Measurements from ENCODE around the gene RAD54L. TPM values are rescaled to one million over a fixed set of nuclear protein-coding genes. Genes with fewer than 3 reads are reported as not detected.
"Not testable (repeated sequence)": the region's sequence is repeated elsewhere in the genome, so short reads cannot be mapped to it uniquely, and the experiment has no call there.

The RAD54L gene
- total RNA-seq, 2 donors from 2014 or later, result 0.71 to 0.77 TPM

DNA sequence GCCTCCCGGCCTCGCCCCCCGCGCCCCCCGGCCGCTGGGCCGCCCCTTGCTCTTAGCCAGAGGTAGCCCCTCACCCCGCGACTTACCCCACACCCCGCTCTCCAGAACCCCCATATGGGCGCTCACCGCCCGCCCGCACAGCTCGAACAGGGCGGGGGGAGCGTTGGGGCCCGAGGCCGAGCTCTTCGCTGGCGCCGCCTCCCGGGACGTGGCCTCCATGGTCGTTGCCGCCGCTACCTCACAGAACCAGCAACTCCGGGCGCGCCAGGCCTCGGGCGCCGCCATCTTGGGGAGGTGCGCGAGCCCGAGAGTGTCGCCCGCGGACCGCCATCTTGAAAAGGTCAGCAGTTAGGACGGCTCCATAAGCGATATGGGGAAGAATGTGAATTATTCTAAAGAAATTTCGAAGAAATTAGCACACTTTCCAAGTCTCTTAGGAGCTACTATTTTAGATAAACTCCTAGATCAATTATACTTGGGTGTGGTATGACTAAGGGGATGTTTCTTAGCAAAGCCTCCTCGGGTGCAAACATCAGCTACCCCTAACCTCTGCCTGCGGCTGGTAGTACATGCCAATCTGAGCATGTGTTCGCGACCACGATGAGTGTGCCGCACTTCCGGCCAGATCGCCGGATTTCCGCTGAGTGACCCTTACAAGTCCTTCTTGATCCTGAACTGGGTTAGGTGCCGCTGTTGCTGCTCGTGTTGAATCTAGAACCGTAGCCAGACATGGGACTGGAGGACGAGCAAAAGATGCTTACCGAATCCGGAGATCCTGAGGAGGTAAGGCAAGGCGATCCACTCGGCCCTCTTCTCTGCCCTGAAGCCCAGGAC, 55.7 kb downstream of the RAD54L start, which contains the start of the genes LRRC41 and UQCRH:
LRRC41 (minus strand) TSS at position 579 of the 834 bp plus-strand sequence; CDS start at position 285, 294 bp downstream.
UQCRH (plus strand) TSS at position 661 of the 834 bp plus-strand sequence; CDS start at position 730, 69 bp downstream.
- peak; percentile 92 to 93 for ATAC-seq
- intact Hi-C loops (cut with DNase I), result loop anchor here in 1 of 2 donors (2.0 kb wide), 1 partner anchor 38 kb away; the partner anchor contains the start of gene NSUN4

DNA sequence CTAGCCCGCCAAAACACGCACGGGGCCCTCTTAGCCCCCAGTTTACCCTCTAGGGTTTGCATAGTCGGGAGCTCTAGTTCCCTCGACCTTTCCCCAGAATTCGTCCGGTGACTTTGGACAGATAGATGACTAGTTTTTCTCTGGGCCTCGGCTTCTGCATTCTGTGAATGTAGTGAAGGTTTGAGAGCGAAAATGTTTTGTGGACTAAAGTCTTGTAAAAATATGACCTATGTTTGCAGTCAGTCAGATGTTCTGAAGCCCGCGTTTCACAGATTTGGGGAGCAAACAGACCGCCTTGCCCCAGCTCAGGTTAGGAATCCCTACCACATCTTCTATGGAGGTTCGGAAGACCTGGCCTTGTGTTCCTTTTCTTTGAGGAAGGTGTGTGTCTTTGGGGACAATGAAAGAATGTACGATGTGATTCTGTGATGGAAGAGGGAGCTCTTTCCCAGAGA, 56.3 kb downstream of the RAD54L start:
- DNase-seq (no peak), ATAC-seq (no peak)
- intact Hi-C loops (cut with DNase I), result loop anchor here in 1 of 2 donors (2.0 kb wide), 1 partner anchor 37 kb away; the partner anchor contains the start of gene NSUN4

More for the DNA sequence above, 55.7 kb downstream of the RAD54L start, which contains the start of the genes LRRC41 and UQCRH:
- DNase-seq, result peak; percentile 96

DNA sequence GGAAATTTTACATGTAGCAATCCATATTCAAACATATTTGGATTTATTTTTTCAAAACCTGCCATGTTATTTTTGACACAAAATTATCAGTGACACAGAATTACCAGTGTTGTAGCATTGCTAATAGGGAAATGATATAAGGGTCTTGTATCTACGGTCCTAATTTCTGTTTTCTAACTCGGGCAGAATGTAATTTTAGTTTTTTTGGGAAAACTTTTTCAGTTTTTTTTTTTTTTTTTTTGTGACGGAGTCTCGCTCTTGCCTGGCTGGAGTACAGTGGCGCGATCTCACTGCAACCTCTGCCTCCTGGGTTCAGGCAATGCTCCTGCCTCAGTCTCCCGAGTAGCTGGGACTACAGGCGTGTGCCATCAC, 58.6 kb downstream of the RAD54L start:
- DNase-seq (no peak), ATAC-seq (no peak)
- intact Hi-C loops (cut with DNase I), result no loop called here

DNA sequence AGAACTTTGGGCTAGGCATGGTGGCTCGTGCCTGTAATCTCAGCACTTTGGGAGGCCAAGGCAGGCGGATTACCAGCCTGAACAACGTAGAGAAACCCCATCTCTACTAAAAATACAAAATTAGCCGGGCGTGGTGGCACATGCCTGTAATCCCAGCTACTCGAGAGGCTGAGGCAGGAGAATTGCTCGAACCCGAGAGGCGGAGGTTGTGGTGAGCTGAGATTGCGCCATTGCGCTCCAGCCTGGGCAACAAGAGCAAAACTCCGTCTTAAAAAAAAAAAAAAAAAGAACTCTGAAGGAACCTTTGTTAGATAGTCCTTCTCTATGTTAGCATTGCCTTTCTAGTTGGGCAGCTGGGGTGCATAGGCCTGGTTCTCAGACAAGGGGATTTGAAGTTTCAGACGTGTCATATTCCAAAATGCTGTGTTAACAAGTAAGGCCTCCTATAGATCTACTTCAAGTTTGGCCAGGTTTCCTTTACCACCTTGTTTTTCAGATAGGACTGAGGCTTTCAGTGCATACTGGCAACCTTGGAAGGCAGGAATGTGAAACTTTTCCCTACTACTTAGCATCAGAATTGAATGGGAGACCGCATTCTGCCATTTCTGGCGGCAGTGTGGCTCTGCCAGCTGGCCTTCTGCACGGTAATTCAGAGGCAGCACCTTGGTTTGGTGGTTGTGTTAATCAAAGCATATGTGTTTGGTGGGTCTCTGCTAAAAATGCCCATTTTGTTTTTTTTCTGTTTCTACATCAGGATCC, 62.0 kb downstream of the RAD54L start:
- ATAC-seq (no peak), DNase-seq (no peak)
- intact Hi-C loops (cut with DNase I), result no loop called here

DNA sequence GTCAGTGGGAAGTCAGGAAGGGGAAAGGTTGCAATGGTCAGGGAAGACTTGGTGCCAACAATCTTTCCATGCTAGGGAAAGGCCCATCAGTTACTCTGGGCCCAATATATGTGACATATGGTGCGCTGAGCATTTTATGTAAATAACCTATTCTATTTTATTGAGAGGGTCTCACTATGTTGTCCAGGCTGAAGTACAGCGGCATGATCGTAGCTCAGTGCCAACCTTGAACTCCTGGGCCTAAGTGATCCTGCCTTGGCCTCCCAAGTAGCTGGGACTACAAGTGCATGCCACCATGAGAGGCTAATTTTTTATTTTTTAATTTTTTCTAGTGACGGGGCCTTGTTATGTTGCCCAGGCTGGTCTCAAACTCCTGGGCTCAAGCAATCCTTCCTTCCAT, 62.8 kb downstream of the RAD54L start:
- no peak for DNase-seq
- intact Hi-C loops (cut with DNase I), result no loop called here

DNA sequence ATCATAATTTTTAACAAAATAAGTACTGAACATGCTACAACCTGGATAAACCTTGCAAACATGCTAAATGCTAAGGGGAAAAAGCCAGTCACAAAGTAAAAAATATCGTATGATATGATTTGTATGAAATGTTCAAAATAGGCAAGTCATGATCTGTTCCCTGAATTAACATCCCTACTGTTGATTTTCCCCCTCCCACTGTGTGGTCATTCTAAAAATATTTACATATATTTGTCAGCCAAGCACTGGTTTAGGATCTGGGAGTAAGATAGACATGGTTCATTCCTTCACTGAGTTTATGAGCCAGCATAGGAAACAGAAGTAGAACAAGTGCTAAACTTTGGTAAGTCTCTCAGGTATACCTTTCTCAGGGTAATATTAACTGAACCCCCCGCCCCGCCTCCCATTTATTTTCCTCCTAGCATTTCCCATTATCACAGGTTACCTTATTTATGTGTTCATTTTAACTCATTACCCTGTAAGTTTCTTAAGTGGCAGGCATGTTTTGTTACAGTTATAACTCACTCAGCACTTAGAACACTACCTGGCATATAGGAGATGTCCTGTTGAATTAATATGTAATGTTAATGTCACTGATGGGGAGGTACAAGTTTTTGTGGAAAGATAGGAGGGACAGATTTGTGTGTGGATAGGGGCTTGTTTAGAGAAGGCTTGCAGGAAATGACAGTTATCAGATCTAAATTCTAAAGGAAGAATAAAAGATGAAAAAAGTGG, 68.3 kb downstream of the RAD54L start:
- no peak for ATAC-seq
- DNase-seq, result no peak
- intact Hi-C loops (cut with DNase I), result no loop called here

More for the DNA sequence above, 62.8 kb downstream of the RAD54L start:
- ATAC-seq, result no peak

DNA sequence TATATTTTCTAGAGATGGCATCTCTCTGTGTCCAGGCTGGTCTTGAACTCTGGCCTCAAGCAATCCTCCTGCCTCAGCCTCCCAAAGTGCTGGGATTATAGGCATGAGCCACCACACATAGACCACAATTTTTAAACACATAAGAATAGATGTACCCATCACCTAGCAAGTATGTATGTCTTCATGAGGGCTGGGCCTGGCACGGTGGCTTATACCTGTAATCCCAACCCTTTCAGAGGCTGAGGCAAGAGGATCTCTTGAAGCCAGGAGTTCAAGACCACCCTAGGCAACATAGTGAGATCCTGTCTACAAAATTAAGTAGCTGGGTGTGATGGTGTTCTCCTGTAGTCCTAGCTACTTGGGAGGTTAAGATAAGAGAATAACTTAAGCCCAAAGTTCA, 69.8 kb downstream of the RAD54L start:
- DNase-seq, result no peak
- no peak for ATAC-seq
- intact Hi-C loops (cut with DNase I), result no loop called here

DNA sequence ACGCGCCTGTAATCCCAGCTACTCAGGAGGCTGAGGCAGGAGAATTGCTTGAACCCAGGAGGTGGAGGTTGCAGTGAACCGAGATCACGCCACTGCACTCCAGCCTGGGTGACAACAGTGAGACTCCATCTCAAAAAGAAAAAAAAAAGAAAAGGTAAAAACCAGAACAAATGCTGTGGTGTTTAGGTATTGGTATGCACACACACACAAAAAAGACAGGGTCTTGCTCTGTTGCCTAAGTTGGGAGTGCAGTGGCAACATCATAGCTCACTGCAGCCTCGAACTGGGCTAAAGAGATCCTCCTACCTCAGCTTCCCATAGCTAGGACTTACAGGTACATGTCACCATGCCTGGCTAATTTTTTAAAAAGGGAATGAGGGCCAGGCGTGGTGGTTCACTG, 71.7 kb downstream of the RAD54L start:
- intact Hi-C loops (cut with DNase I); DNase-seq; ATAC-seq: not testable (repeated sequence)

DNA sequence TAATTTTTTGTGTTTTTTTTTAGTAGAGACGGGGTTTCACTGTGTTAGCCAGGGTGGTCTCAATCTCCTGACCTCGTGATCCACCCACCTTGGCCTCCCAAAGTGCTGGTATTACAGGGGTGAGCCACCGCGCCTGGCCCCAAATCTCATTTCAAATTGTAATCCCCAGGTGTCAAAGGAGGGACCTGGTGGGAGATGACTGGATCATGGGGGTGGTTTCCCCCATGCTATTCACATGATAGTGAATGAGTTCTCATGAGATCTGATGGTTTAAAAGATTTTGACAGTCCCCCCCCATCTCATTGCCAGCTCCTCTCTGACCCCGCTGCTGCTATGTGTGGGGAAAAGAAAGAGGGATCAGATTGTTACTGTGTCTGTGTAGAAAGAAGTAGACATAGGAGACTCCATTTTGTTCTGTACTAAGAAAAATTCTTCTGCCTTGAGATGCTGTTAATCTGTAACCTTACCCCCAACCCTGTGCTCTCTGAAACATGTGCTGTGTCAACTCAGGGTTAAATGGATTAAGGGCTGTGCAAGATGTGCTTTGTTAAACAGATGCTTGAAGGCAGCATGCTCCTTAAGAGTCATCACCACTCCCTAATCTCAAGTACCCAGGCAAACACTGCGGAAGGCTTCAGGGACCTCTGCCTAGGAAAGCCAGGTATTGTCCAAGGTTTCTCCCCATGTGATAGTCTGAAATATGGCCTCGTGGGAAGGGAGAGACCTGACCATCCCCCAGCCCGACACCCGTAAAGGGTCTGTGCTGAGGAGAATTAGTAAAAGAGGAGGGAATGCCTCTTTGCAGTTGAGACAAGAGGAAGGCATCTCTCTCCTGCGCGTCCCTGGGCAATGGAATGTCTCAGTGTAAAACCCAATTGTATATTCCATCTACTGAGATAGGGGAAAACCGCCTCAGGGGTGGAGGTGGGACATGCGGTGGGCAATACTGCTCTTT, 72.7 kb downstream of the RAD54L start:
- intact Hi-C loops (cut with DNase I); DNase-seq; ATAC-seq: not testable (repeated sequence)

DNA sequence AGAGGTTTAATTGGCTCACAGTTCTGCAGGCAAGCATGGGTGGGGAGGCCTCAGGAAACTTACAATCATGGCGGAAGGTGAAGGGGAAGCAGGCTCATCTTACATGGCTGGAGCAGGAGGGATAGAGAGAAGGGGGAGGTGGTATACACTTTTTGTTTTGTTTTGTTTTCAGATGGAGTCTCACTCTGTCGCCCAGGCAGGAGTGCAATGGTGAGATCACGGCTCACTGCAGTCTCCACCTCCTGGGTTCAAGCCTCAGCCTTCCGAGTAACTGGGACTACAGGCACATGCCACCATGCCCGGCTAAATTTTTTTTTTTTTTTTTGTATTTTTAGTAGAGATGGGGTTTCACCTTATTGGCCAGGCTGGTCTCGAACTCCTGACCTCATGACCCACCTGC, 74.6 kb downstream of the RAD54L start:
- ATAC-seq; DNase-seq; intact Hi-C loops (cut with DNase I): not testable (repeated sequence)

DNA sequence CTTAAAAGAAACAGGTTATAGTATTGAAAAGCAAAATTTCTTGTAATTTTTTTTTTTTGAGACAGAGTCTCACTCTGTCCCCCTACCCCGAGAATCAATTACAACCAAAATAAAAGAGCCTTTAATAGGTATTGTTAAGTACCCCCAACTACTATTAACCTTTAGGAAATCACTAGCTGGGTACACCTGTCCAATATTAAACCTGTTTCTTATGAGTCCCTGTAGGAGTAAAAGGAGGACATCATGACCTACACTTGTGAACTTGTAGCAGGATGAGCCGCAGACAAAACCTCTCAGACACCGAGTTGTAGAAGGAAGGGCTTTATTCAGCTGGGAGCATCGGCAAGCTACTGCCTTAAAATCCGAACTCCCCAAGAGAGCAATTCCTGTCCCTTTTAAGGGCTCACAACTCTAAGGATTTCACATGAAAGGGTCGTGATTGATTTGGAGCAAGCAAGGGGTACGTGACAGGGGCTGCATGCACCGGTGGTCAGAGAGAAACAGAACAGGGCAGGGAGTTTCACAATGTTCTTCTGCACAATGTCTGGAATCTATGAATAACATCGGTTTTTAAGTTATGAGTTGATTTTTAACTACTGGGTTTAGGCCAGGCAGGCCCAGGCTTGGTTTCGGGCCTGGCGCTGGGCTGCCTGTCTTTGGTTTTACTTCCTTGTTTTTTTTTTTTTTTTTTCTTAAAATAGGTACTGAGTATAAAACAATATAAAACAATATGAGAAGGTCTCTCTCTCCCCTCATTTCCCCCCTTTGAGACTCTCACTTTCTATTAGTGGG, 77.9 kb downstream of the RAD54L start:
- DNase-seq; intact Hi-C loops (cut with DNase I); ATAC-seq: not testable (repeated sequence)

Other genes starting within 250 kb of the RAD54L start
- gene PIK3R3, start 115.1 kb upstream of the RAD54L start, total RNA-seq, result 10 to 100 TPM; 34.9 to 50.9 TPM
- gene TSPAN1, start 72.7 kb upstream of the RAD54L start, total RNA-seq, result 1 to 10 TPM; 1.6 to 1.8 TPM
- not detected for gene P3R3URF, start 71.3 kb upstream of the RAD54L start, total RNA-seq
- 100 to 1,000 TPM in 1 of 2 donors, 10 to 100 TPM in 1; 82.8 to 106 TPM for gene POMGNT1, start 49.3 kb upstream of the RAD54L start, total RNA-seq
- gene LURAP1, start 44.4 kb upstream of the RAD54L start, total RNA-seq, result 1 to 10 TPM; 4.4 to 4.5 TPM
- gene LRRC41, start 55.9 kb downstream of the RAD54L start, total RNA-seq, result 10 to 100 TPM; 34.5 to 46.4 TPM
- 100 to 1,000 TPM; 770 to 822 TPM for gene UQCRH, start 55.9 kb downstream of the RAD54L start, total RNA-seq
- 10 to 100 TPM; 13.4 to 17.4 TPM for gene NSUN4, start 93.0 kb downstream of the RAD54L start, total RNA-seq
- gene FAAH, start 146.6 kb downstream of the RAD54L start, total RNA-seq, result 10 to 100 TPM in 1 of 2 donors, 1 to 10 TPM in 1; 6.3 to 10.5 TPM
- gene DMBX1, start 242.1 kb downstream of the RAD54L start, total RNA-seq, result not detected

Measured in left cardiac atrium (tissue), 4 donors.